ENCODE results near the gene ATF2.

Gene ATF2

DNA sequence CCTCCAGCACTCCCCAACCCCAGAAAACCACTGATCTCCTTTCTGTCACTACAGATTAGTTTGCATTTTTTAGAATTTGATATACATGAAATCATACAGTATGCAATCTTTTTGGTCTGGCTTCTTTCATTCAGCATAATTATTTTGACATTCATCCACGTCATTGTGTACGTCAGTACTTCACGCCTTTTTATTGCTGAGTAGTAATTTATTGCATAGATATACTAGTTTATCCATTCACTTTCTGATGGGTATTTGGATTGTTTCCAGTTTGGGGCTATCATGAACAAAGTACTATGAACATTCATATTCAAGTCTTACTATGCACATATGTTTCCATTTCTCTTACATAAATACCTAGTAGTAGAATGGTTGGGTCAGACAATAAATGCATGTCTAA lies 142.8 kb downstream of the ATF2 start:
- no peak for DNase-seq (ENCODE audit: low read depth)

DNA sequence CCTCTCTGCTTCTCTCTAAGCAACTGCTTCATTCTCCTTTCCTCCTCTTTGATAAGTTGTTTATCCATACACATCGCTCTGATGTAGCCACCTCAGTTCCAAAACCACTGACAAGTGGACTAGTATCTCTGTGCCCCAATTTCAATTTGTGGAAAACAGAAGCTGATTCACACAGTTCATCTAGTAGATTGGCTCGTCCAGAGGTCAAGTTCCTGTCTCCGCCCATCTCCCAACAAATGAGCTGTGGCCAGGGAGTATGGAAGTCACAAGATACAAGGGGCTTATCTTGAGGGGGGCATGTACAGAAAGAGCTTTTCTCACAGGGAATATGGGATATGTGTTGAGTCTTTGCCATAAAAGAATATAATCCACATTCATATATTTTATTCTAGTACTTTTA lies 145.1 kb downstream of the ATF2 start:
- DNase-seq (ENCODE audit: low read depth): no peak

All from HS-27A (cell line).